HCT116 (cell line): ENCODE results near the gene MEIOSIN. TPM values are rescaled to one million over a fixed set of nuclear protein-coding genes. Genes with fewer than 3 reads are reported as not detected.

Source experiments
- ATAC-seq: fragments of 200-7000 bp; cut with Tn5 transposase; 2 replicates; pipeline ENCODE4 v1.9.1; 2020; ENCODE audit warnings: mild to moderate bottlenecking, moderate library complexity
- BruUV-seq: library from RNA; stranded (reverse); fragments of 400-500 nt; replicated peaks from 2 replicates; lab custom pipeline; 2021; lab: Mats Ljungman, UMichigan
- CTCF ChIA-PET: fragments of 300-600 bp; sonication (Branson Sonifier 250); formaldehyde crosslinking; loops from one replicate; lab custom pipeline; 2021; ENCODE audit warnings: antibody characterized with exemption; lab: Charles Lee
- POLR2A ChIA-PET: fragments of 300-600, 350-600 bp; sonication (Branson Sonifier 250); formaldehyde crosslinking; loops from one replicate; lab custom pipeline; 2021; ENCODE audit warnings: antibody characterized with exemption; lab: Charles Lee
- RAD21 ChIA-PET, 2 experiments: fragments of 300-600 bp; sonication (Branson Sonifier 250); formaldehyde crosslinking; loops; one replicate each; lab custom pipeline; 2023; ENCODE audit warnings: low total read pairs in 2 of 2; ENCODE audit not compliant: uncharacterized antibody in 2 of 2, unreplicated experiment in 2 of 2, low non-redundant PET in 1 of 2; lab: Charles Lee
- DNase-seq: peaks from one replicate; pipeline ENCODE4 v3.0.0-alpha.2; 2010; ENCODE audit warnings: low read depth, low spot score
- H2AFZ ChIP-seq: fragments of 200-600 bp; shearing (Covaris generic), sonication (generic); 2 replicates; pipeline ENCODE4 v1.6.1; 2017; ENCODE audit warnings: low read depth, mixed run types, mixed read lengths, antibody characterized with exemption, low read length; ENCODE audit not compliant: poor library complexity, severe bottlenecking
- H3K27ac ChIP-seq: 2 replicates; pipeline ENCODE4 v1.5.1; 2012; ENCODE audit warnings: low read depth, low read length
- H3K27me3 ChIP-seq: fragments of 200-600 bp; sonication (generic); 2 replicates; pipeline ENCODE4 v1.6.1; 2016; ENCODE audit warnings: mixed run types, low read length, mixed read lengths; ENCODE audit not compliant: insufficient read depth
- H3K36me3 ChIP-seq, 2 experiments: fragments of 200-500 bp in 1 of 2; fragments of 200-600 bp in 1 of 2; sonication (Bioruptor generic) in 1 of 2; sonication (generic) in 1 of 2; 2 replicates each; pipeline versions ENCODE4 v1.5.1 to v1.6.1; 2014 to 2016; ENCODE audit warnings: low read length in 2 of 2, inconsistent platforms in 1 of 2, mixed read lengths in 1 of 2, mixed run types in 1 of 2; ENCODE audit not compliant: insufficient read depth in 2 of 2, control insufficient read depth in 1 of 2
- H3K4me1 ChIP-seq, 2 experiments: fragments of 200-600 bp in 1 of 2; sonication (generic) in 1 of 2; 2 replicates each; pipeline versions ENCODE4 v1.5.1 to v1.6.1; 2012 to 2017; ENCODE audit warnings: low read length in 2 of 2, inconsistent platforms in 1 of 2, mild to moderate bottlenecking in 1 of 2, mixed read lengths in 1 of 2, mixed run types in 1 of 2, moderate library complexity in 1 of 2; ENCODE audit not compliant: insufficient read depth in 2 of 2, control insufficient read depth in 1 of 2
- H3K4me2 ChIP-seq: fragments of 200-600 bp; sonication (generic); 2 replicates; pipeline ENCODE4 v1.6.1; 2017; ENCODE audit warnings: mixed run types, low read length, mixed read lengths
- H3K4me3 ChIP-seq, 2 experiments: fragments of 200-600 bp in 1 of 2; sonication (generic) in 1 of 2; replicated peaks in 1 of 2; 2 replicates each; pipeline ENCODE4 v1.5.1; 2011 to 2016; ENCODE audit warnings: low read length in 2 of 2, control low read depth in 1 of 2, low read depth in 1 of 2, mild to moderate bottlenecking in 1 of 2, mixed read lengths in 1 of 2, mixed run types in 1 of 2
- H3K79me2 ChIP-seq: fragments of 200-600 bp; sonication (generic); 2 replicates; pipeline ENCODE4 v1.6.1; 2017; ENCODE audit warnings: mild to moderate bottlenecking, mixed run types, low read length, moderate library complexity, mixed read lengths; ENCODE audit not compliant: insufficient read depth
- H3K9ac ChIP-seq: fragments of 200-600 bp; sonication (generic); 2 replicates; pipeline ENCODE4 v1.6.1; 2016; ENCODE audit warnings: low read length, mixed read lengths
- H3K9me2 ChIP-seq: fragments of 200-600 bp; sonication (generic), shearing (Covaris generic); 2 replicates; pipeline ENCODE4 v1.6.1; 2017; ENCODE audit warnings: mixed run types, mild to moderate bottlenecking, moderate library complexity; ENCODE audit not compliant: insufficient read depth
- H3K9me3 ChIP-seq, 2 experiments: fragments of 200-500 bp in 1 of 2; fragments of 200-600 bp in 1 of 2; sonication (Bioruptor generic) in 1 of 2; sonication (generic) in 1 of 2; 2 replicates each; pipeline ENCODE4 v1.6.1; 2014 to 2017; ENCODE audit warnings: low read length in 2 of 2, mixed read lengths in 2 of 2, inconsistent platforms in 1 of 2, low read depth in 1 of 2, mild to moderate bottlenecking in 1 of 2, mixed run types in 1 of 2, moderate library complexity in 1 of 2; ENCODE audit not compliant: control insufficient read depth in 1 of 2, insufficient read depth in 1 of 2
- H4K20me1 ChIP-seq: fragments of 200-600 bp; sonication (generic), shearing (Covaris generic); 2 replicates; pipeline ENCODE4 v1.6.1; 2017; ENCODE audit warnings: mixed run types, mild to moderate bottlenecking, moderate library complexity; ENCODE audit not compliant: insufficient read depth
- CEBPB ChIP-seq: IDR thresholded peaks from 2 replicates; pipeline ENCODE4 v1.6.1; 2012; ENCODE audit warnings: low read depth
- CTCF ChIP-seq, 3 experiments: fragments of 200-600 bp in 1 of 3; sonication (generic) in 1 of 3; IDR thresholded peaks in 2 of 3; conservative IDR thresholded peaks in 1 of 3; 2 replicates each; pipeline ENCODE4 v1.5.1; 2012 to 2017; ENCODE audit warnings: low read depth in 2 of 3, low read length in 2 of 3, antibody characterized with exemption in 1 of 3, borderline replicate concordance in 1 of 3, control low read depth in 1 of 3, mild to moderate bottlenecking in 1 of 3, mixed read lengths in 1 of 3, mixed run types in 1 of 3, moderate library complexity in 1 of 3; ENCODE audit not compliant: insufficient read depth in 1 of 3
- EGR1 ChIP-seq: IDR thresholded peaks from 2 replicates; pipeline ENCODE4 v1.6.1; 2012; ENCODE audit warnings: low read depth
- ELF1 ChIP-seq: IDR thresholded peaks from 2 replicates; pipeline ENCODE4 v1.6.1; 2012; ENCODE audit warnings: low read depth, borderline replicate concordance
- EZH2phosphoT487 ChIP-seq: fragments of 200-600 bp; IDR thresholded peaks from 2 replicates; pipeline ENCODE4 v1.6.1; 2018; ENCODE audit warnings: antibody characterized with exemption, borderline replicate concordance
- FOSL1 ChIP-seq: IDR thresholded peaks from 2 replicates; pipeline ENCODE4 v1.6.1; 2012; ENCODE audit warnings: low read depth
- POLR2A ChIP-seq: IDR thresholded peaks from 2 replicates; pipeline ENCODE4 v1.7.0; 2011; ENCODE audit warnings: borderline replicate concordance; ENCODE audit not compliant: insufficient read depth, insufficient read length; ENCODE audit errors: extremely low read depth
- POLR2AphosphoS5 ChIP-seq: IDR thresholded peaks from 2 replicates; pipeline ENCODE4 v1.6.1; 2011; ENCODE audit warnings: mild to moderate bottlenecking, low read depth, low read length, moderate library complexity
- RAD21 ChIP-seq: IDR thresholded peaks from 2 replicates; pipeline ENCODE4 v1.6.1; 2012; ENCODE audit warnings: low read depth, mild to moderate bottlenecking
- SIN3A ChIP-seq: IDR thresholded peaks from 2 replicates; pipeline ENCODE4 v1.6.1; 2012; ENCODE audit warnings: low read depth
- SP1 ChIP-seq: IDR thresholded peaks from 2 replicates; pipeline ENCODE4 v1.6.1; 2012; ENCODE audit warnings: low read depth
- SRF ChIP-seq: IDR thresholded peaks from 2 replicates; pipeline ENCODE4 v1.6.1; 2012; ENCODE audit warnings: low read depth
- TCF7L2 ChIP-seq: IDR thresholded peaks from 2 replicates; pipeline ENCODE4 v1.7.0; 2011; ENCODE audit warnings: borderline replicate concordance, inconsistent platforms; ENCODE audit not compliant: insufficient read depth, insufficient read length; ENCODE audit errors: extremely low read depth
- ZFX ChIP-seq: fragments of 450-650 bp; IDR thresholded peaks from 2 replicates; pipeline ENCODE4 v1.6.1; 2017
- intact Hi-C: fragments of 100-400 bp; cut with micrococcal nuclease; formaldehyde crosslinking; loops from 2 replicates; pipeline ENCODE4 v1.10.0; 2022
- total RNA-seq: library from RNA; stranded (reverse); gene quantifications from one replicate; pipeline ENCODE4 v1.2.1, GENCODE V29; 2021; ENCODE audit not compliant: unreplicated experiment
- TF ChIP-seq, protein P1 (sequence below): IDR thresholded peaks from 2 replicates; pipeline ENCODE4 v1.6.1; 2012; ENCODE audit warnings: low read depth
- TF ChIP-seq, protein P2 (sequence below): IDR thresholded peaks from 2 replicates; pipeline ENCODE4 v1.6.1; 2011; ENCODE audit warnings: mild to moderate bottlenecking, low read length, moderate library complexity; ENCODE audit not compliant: insufficient replicate concordance; ENCODE audit errors: extremely low read depth
- TF ChIP-seq, protein P3 (sequence below): IDR thresholded peaks from 2 replicates; pipeline ENCODE4 v1.6.1; 2012
- TF ChIP-seq, protein P4 (sequence below): IDR thresholded peaks from 2 replicates; pipeline ENCODE4 v1.6.1; 2012

Gene MEIOSIN
- total RNA-seq, 1 experiment from 2014 or later, result 2.1 TPM

GRCh38 chr19:45712699-45713067, 20.6 kb upstream of the MEIOSIN start (continued):
- no peak for TF ChIP-seq ELF1
- TF ChIP-seq, protein P1, sequence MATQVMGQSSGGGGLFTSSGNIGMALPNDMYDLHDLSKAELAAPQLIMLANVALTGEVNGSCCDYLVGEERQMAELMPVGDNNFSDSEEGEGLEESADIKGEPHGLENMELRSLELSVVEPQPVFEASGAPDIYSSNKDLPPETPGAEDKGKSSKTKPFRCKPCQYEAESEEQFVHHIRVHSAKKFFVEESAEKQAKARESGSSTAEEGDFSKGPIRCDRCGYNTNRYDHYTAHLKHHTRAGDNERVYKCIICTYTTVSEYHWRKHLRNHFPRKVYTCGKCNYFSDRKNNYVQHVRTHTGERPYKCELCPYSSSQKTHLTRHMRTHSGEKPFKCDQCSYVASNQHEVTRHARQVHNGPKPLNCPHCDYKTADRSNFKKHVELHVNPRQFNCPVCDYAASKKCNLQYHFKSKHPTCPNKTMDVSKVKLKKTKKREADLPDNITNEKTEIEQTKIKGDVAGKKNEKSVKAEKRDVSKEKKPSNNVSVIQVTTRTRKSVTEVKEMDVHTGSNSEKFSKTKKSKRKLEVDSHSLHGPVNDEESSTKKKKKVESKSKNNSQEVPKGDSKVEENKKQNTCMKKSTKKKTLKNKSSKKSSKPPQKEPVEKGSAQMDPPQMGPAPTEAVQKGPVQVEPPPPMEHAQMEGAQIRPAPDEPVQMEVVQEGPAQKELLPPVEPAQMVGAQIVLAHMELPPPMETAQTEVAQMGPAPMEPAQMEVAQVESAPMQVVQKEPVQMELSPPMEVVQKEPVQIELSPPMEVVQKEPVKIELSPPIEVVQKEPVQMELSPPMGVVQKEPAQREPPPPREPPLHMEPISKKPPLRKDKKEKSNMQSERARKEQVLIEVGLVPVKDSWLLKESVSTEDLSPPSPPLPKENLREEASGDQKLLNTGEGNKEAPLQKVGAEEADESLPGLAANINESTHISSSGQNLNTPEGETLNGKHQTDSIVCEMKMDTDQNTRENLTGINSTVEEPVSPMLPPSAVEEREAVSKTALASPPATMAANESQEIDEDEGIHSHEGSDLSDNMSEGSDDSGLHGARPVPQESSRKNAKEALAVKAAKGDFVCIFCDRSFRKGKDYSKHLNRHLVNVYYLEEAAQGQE, result no peak
- TF ChIP-seq, protein P2, sequence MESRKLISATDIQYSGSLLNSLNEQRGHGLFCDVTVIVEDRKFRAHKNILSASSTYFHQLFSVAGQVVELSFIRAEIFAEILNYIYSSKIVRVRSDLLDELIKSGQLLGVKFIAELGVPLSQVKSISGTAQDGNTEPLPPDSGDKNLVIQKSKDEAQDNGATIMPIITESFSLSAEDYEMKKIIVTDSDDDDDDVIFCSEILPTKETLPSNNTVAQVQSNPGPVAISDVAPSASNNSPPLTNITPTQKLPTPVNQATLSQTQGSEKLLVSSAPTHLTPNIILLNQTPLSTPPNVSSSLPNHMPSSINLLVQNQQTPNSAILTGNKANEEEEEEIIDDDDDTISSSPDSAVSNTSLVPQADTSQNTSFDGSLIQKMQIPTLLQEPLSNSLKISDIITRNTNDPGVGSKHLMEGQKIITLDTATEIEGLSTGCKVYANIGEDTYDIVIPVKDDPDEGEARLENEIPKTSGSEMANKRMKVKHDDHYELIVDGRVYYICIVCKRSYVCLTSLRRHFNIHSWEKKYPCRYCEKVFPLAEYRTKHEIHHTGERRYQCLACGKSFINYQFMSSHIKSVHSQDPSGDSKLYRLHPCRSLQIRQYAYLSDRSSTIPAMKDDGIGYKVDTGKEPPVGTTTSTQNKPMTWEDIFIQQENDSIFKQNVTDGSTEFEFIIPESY, result no peak
- TF ChIP-seq SP1, result no peak
- no peak for TF ChIP-seq EGR1

- peaks cover 14 to 22% of the 10 kb centered on the region in 2 experiments for H3K4me1 ChIP-seq
- no peak overlapping the region for H3K4me2 ChIP-seq
- CTCF ChIA-PET, result no interaction called here
- no peak overlapping the region; the same call in 1 of the 2 replicates for H3K27ac ChIP-seq
- no peak for ATAC-seq
- peaks cover 54% of the 10 kb centered on the region for H3K79me2 ChIP-seq
- no peak overlapping the region for H2AFZ ChIP-seq
- intact Hi-C loops, result no loop called here
- DNase-seq, result no peak
- H3K27me3 ChIP-seq, result no peaks in the 10 kb centered on the region
- RAD21 ChIA-PET, result no interaction called here
- H3K9me2 ChIP-seq, result no peaks in the 10 kb centered on the region
- H3K4me3 ChIP-seq, result no peak overlapping the region
- no peak overlapping the region for H3K9ac ChIP-seq
- H3K36me3 ChIP-seq, result peaks cover 14 to 15% of the 10 kb centered on the region in 2 experiments; a peak in 3 of 4 replicates
- POLR2A ChIA-PET, result no interaction called here
- no peaks in the 10 kb centered on the region for H3K9me3 ChIP-seq
- H4K20me1 ChIP-seq, result no peaks in the 10 kb centered on the region
- BruUV-seq, result no TSS peak
- no peak for TF ChIP-seq RAD21
- TF ChIP-seq ZFX, result no peak
- TF ChIP-seq POLR2A, result no peak
- no peak for TF ChIP-seq TCF7L2
- no peak for TF ChIP-seq CTCF (IDR thresholded peaks at IDR 0.05 in 2 of 3, conservative IDR thresholded peaks at IDR 0.05 in 1 of 3; ENCODE audit: borderline replicate concordance in 1 of 3, insufficient read depth in 1 of 3, low read depth in 2 of 3, low read length in 2 of 3)
- no peak for TF ChIP-seq FOSL1
- no peak for TF ChIP-seq EZH2phosphoT487
- TF ChIP-seq, protein P3, sequence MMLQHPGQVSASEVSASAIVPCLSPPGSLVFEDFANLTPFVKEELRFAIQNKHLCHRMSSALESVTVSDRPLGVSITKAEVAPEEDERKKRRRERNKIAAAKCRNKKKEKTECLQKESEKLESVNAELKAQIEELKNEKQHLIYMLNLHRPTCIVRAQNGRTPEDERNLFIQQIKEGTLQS, result no peak
- no peak for TF ChIP-seq SRF
- no peak for TF ChIP-seq SIN3A
- TF ChIP-seq CEBPB, result no peak
- TF ChIP-seq, protein P4, sequence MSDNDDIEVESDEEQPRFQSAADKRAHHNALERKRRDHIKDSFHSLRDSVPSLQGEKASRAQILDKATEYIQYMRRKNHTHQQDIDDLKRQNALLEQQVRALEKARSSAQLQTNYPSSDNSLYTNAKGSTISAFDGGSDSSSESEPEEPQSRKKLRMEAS, result no peak
- TF ChIP-seq POLR2AphosphoS5, result no peak
Observed at GRCh38 chr19:45713141-45713540, 20.1 kb upstream of the MEIOSIN start.
